RCC 7860 (cell line): ENCODE results near the gene TMEM38A.

ENCODE experiments used
- DNase-seq: peaks from one replicate; pipeline ENCODE4 v3.0.0-alpha.2; 2015; ENCODE audit warnings: low spot score
- FAIRE-seq: peaks from 2 replicates; lab custom pipeline; 2012; peaks lifted over from hg19 to GRCh38; lab: Jason Lieb, UNC

TMEM38A gene, protein sequence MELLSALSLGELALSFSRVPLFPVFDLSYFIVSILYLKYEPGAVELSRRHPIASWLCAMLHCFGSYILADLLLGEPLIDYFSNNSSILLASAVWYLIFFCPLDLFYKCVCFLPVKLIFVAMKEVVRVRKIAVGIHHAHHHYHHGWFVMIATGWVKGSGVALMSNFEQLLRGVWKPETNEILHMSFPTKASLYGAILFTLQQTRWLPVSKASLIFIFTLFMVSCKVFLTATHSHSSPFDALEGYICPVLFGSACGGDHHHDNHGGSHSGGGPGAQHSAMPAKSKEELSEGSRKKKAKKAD

DNA sequence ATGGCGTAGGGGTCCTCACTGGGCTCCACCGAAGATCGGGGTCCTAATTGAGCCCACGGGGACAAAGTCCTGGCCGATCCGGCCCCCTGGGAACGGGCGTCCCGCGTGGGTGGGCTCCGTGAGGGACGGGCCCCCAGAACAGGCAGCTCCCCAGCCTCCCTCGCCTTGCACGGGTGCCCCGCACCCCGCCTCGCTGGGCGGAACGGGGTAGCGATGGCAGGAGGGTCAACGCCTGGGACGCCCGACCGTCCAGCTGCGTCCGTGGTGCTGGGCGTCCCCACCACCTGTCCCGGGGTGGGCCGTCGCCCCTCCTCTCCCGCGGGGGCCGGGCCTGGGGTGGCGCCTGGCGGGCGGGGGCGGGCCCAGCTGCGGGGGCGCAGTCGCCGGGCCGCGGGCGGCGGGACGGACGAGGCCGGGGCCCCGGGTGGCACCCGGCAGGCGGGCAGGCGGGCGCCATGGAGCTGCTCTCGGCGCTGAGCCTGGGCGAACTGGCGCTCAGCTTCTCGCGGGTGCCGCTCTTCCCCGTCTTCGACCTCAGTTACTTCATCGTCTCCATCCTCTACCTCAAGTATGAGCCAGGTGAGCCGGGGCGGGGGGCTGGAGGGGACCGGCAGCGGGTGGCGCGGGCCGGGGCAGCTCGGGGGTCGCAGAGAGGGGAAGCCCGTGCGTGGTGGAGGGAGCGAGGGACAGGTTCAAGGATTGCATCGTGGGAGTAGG, at the start of gene TMEM38A:
Gene TMEM38A, plus strand, starts transcription at position 377 of the 717 bp plus-strand sequence. Its CDS starts 79 bp downstream, at position 456.
- DNase-seq = no peak
- FAIRE-seq = no peak

DNA sequence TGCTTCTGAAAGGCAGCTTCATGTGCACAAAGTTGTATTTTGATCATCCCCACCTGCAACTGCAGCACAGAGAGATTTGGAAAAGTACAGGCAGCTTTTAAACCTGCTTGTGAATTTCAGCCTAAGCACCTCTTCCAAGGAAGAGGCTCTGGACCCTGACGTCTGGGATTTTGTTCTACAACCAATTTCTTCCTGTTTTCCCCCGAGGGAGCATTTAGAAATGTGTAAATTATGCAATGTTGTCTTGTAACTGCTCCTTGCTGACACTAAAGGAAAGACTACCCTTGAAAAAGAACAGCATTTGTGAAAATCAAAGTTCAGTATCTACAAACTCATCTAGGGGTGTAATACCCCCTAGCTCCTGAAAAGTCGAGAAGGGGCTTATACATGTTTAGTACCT, 48.3 kb upstream of the TMEM38A start:
- FAIRE-seq = no peak
- no peak for DNase-seq

DNA sequence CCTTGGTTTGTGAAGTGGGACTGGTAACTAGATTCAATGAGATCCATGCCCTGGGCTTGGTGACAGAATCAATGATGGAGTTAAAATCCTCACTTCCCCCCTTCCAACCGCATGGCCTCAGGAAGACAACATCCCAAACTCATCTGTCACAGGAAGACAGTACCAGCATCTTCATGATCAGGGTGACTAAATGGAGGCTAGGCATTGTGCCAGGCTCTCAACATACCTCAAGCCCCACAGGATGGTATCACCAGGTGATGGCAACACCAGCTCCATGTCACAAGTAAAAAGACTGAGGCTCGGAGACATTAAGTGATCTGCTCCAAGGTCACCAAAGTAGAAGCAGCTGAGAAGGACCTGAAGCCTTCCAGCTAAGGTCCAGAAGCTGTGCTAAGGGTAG, 47.1 kb upstream of the TMEM38A start:
- FAIRE-seq (no peak), DNase-seq (no peak)

DNA sequence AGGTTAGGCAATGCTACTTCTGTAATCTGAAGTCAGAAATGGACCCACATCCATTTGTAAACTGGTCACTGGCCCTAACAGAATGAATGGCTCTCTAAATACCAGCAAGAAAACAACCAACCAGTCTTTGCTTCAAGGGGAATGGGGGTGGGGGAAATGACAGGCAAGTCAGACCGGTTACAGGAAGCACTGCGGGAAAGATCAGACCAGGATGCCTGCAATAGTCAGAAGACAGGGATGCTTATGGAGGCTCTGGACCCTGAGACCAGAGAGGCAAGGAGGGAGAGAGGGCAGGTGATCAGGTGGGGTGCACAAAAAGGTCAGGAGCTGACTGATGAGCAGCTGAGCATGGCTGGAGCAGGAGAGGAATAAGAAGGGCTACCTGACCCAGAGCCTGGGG, 46.0 kb upstream of the TMEM38A start:
- FAIRE-seq (no peak), DNase-seq (no peak)

DNA sequence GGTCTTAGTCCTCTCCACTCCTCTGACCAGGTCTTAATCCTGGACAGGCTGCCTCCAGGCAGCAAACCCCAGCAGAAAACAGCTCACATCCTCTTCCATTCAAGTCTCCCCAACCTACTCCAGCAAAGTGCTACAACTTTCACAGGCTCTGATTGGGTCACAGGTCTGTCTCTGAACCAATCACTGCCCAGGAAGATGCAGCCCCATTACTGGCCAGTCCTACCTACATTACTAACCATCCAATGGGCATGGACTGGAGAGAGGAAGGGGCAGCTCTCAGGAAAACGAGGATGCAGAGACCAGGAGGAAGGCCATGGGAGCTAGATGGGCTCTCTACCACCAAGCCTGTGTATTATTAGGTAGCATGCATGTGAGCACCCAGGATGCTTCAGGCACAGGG, 45.1 kb upstream of the TMEM38A start:
- DNase-seq (no peak), FAIRE-seq (no peak)

DNA sequence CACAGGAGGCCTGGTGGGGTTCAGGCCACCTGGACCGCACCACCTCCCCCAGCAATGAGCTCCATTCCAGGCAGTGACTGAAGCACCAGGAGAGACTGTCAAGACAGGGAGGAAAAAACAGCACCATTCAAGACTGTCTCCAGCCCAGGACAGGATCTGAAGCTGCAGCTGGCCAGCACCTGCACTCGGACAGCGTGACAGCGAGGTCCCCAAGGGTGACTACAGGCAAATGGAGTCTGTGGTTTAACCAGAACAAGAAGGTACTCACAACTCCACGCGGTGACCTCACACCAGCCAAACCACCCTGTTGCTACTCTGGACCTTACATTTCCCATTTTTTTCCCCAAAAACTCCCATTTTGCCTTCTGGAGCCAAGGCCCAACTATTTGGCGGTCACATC, 42.7 kb upstream of the TMEM38A start:
- FAIRE-seq = no peak
- DNase-seq = no peak

DNA sequence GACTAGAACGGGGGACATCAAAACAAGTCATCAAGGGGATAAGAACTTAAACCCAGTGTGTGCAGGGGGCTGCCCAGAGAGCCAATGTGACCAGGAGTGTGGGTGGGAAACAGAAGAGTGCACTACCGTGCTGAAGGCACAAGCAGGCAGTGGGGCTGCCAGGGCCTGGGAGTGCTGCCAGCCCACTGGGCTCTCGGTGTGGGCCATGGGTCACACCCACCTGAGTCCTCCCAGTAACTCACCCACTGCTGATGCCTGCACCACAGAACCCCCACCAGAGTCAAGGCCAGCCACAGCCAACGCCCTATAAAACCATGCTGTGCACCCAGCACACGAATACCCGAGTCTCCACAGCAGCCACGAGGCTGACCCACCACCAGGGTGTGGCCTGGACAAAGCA, 41.5 kb upstream of the TMEM38A start:
- FAIRE-seq = no peak
- DNase-seq = no peak

DNA sequence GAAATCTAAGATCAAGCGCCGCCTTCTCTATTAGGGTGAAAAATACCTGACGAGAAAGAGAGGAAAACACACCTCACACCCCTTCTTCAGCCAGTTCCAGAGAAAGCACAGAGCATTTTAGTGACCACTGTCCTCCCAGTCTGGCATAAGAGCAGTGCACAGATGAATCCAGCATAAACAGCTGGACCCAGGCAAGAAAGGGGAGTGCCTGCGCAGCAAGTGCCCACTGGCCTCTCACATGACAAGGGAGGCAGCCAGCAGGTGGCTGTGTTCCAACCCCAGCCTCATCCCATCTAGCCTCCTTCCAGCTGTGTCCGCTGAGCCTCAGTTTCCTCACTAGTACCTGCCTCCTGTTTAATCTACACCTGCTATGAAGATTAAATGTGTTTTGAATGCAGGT, 40.9 kb upstream of the TMEM38A start:
- DNase-seq (no peak), FAIRE-seq (no peak)

DNA sequence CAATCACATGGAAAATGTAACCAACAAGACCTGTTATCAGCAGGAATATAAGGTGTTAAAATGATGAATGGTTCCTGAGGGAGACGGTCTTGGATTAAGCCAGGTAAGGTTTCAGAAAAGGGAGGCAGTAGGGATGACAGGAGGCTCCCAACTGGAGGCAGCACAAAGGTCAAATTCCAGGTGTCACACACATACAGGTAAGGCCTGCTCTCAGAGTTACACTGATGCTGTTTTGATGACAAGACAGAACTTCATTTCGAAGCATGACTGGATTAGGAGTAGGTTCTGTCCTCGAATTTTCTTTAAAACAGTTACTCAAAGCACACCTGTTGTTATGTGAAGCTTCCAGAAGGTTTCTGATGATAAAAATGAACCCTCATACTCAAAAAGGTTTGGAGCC, 40.4 kb upstream of the TMEM38A start:
- FAIRE-seq (no peak), DNase-seq (no peak)

DNA sequence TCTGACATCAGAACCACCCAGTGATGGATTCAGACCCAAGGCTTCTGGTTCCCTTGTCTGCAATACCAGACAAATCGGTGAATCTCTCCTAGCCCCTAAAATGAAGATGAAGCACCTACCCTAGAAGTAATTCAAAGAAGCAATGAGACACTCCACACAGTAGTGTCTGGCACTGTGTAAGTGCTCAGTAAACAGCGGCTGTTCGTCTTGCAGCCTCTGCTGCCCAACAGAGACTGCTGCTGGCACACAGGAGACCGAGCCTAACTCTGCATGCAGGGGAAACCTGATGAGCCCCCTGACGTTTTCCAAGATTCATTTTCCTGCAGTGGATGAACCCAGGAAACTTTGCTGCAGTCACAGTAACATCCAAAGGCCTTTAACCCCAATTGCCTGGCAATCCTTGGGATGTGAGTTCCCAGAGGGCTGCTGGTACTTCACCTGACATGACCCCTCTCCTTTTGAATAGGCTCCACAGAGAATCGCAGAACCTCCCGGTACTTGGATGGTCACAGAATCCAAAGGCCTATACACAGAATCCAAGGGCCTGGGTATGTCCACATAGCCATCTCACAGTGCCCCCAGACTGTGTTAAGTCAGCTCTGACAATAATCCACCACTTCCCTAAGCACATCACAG, 39.7 kb upstream of the TMEM38A start:
- FAIRE-seq (no peak), DNase-seq (no peak)

DNA sequence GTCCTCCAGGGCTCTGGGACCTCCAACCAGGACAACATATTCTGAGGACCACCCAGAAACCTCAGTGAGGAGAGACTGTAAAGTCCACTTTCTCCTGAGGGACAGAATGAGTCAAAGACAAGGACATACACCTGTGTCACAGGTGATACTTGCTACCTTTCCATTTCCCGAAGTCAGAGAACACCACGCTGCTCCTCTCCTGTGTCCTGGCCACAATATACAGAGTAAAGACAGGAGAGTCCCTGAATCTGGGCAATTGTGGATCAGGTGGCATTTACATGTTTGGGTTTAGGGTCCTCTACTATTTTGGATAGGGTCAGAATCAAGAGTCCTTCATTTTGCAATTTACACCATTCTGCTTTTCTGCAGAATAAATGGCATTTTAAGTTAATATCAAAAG, 37.9 kb upstream of the TMEM38A start:
- DNase-seq (no peak), FAIRE-seq (no peak)

DNA sequence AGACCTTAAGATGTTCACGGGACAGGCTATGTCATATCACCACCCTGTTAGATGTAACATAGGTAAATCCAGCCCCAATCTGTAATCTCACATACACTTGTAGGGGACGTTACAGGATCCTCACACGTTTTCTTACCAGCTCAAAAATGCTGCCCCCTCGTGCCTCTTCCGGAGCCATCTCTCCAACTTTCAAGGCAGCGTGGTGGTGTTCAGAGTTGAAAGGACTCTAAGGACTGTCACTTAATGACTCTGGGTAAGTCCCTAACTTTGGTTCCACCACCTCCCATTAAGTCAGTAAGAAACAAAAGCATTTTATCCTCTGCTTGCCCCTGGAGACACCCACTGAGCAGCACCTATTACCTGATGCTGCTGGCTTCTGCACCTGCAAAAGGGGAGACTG, 37.4 kb upstream of the TMEM38A start:
- no peak for FAIRE-seq
- no peak for DNase-seq

DNA sequence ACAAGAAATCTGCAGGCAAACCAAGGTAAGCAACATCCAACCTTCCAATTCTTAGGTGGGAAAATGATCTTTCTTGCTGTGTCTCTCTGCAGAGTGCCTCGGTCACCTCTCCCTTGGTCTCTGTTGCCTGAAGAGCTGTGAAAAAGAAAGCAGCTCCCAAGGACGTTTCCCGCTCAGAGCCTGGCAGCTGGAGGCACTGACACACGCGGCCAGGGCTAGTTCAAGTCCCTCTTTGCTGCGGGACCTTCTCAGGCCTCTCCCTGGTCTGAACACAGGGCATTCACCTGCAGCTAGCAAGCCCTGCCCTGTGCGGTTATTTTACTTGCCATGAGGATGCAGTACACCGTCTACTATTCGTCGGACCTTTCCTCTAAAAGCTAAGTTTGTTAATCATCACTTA, 36.7 kb upstream of the TMEM38A start:
- FAIRE-seq (no peak), DNase-seq (no peak)

DNA sequence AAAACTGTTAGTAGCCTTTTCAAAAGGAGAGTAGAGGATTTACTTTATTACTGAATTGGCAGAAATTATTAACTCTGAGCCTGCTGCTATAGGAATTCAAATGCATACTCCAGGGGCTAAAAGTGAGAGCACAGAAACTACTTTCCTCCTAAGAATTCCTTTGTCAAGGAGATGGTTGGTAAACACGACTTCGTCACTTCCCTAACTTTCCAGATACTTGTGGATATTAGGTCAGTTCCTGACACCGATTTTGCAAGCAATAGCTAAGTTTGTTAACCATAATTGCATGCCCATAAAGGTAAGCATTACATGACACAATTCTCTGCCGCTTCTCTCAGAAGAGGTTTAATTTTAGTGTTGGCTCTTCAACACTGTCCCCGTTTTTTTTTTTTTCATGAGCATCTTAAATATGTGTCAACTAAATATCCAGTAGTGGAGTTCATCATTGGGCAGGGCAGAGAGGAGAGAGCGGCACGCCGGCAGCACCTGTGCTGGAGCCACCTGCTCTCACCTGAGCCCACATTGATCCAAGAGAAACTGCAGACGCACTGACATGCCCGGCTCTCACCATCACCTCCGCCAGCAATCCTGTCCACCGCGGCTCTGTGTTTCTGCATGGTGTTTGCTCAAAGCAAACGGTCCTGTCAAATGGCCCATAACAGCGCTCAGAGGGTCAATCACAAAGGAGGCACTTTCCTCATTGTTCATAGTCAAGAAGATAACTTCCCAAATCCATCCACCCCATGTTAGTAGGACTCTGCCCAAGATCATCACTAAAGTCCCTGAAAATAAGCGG, 35.6 kb upstream of the TMEM38A start:
- no peak for FAIRE-seq
- DNase-seq = no peak

DNA sequence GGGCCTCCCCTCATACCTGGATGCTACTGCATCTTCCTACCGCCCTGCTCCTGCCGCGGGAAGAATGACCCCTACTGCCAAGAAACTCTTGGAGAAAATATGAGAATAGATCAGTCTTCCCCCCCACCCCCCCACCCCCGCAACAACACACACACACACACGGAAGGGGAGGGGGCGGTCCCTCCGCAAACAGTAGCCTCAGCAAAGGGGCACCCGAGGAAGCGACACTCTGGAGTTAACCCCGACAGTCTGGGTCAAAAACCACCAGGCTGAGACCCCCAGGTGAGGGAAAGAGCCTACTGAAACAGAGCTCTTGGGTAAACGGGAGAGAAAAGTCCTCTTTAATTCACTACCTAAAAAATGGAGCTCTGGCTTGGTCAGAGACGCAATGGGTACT, 34.1 kb upstream of the TMEM38A start:
- FAIRE-seq (no peak), DNase-seq (no peak)

DNA sequence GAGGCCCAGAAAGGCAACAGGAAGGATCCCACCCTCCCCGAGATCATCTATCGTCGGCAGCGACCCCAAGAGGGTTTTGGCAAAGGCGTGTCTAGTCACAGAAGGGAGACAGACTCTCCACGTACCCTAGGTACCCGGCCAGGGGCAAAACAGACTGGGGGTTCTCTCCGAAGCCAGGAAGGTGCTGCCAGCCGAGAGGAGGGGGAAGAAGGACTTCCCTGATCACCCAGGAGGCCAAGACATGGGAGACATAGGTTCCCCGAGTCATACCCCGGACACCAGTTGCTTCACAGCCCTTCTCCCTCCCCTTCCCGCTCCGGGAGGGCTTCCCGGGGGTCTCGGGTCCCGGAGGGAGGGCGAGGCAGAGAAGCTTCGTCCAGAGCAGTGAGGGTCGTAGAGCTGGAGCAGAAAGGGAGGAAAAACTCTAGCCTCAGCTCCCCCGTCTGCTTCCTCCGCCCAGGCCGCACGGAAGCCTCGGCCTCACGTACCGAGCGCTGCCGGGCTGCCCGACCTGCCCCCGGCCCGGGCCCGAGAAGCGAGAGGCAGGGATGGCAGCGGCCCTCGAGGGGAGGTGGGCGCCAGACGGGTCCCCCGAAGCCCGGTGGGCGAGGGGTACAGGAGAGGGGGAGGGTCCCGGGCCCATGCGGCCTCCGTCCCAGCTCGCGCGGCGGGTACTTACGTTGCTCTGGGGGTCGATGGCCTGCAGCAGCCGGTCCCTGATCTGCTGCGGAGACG, 33.6 kb upstream of the TMEM38A start:
- DNase-seq (no peak), FAIRE-seq (no peak)

DNA sequence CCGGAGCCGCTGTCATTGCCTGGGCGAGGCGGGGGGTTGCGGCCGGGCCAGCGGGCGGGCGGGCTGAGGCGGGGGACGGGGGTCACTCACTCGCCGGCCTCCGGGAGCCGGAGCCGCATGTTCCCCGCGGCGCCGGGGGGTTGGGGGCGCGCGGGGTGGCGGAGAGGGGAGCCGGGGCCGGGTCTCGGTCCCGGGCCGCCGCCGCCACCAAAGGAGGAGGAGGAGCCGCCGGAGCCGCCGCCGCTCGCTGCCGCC, 33.1 kb upstream of the TMEM38A start:
- FAIRE-seq = no peak
- no peak for DNase-seq

DNA sequence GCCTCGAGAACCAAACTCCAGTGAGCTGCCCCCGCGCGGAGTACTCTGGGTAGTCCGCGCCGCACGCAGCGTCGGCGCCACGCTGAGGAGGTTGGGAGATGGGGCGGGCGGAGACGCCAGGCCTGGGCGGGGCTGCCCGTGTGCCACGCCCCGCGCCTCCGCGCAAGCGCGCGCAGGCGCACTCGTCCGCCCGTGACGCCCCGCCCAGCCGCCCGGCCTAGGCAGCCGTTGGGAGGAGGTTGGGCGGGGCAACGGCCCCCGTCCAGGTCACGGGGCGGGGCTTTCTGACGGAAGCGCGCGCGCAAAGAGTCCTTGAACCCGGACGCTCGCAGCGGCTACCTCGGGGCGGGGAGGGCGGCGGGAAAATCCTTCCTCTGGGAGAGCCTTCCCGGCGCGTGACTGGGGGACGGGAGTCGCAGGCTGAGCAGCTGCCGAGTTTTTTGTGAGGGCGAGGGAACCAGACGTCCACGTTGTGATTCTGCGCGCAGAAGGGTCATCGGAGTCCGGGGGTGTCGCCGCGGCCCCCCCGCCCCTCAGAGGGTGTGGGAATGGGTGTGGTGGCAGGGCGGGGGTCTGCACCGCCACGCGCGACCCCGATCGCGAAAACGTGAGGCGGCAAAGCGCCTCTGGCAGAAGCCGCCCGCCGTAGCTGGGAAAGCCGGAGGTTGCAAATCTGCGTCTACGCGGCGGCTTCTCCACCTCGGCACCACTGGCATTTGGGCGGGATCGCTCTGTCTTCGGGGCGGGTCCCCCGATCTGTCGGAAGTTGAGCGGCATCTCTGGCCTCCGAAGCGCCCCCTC, 32.6 kb upstream of the TMEM38A start, which contains the start of gene MED26:
Gene MED26, minus strand, starts transcription at position 22 of the 801 bp plus-strand sequence. CDS start 261 bp downstream, outside the sequence.
- DNase-seq = peak; percentile 72
- FAIRE-seq = no peak

DNA sequence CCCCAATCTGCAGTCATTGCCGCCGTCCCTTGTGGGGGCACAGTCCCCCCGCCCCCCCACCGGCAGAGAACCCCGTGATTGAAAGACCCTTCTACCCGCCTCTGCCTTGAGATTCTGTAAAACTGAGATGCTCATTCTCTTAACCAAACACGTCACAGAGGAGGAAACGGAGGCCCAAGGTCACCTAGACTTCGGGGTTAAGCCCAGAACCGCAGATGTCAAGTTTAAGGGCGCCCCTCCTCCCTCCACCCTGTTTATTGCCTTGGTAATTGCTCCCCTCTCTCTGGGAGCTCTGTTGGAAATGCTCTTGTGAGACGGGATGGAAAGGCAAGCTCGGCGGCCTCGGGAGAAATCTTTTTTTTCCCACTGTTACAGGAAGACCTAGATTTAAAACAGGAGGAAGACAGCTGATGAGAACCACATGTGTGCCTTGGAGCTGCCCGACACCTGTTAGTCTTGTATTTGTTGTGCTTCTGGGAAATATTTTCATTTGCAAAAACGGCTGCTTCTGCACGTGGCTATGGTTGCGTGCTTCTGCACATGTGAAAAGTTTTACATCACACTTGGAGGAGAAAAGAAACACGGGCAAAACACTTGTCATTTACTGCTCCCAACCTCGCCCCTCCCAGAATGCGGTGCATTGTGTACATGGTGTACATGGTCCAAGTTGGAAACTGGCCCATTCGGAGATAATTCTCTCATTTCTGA, 31.8 kb upstream of the TMEM38A start:
- FAIRE-seq (no peak), DNase-seq (no peak)
